ENCODE results near the gene IL22RA1.

Gene IL22RA1, protein sequence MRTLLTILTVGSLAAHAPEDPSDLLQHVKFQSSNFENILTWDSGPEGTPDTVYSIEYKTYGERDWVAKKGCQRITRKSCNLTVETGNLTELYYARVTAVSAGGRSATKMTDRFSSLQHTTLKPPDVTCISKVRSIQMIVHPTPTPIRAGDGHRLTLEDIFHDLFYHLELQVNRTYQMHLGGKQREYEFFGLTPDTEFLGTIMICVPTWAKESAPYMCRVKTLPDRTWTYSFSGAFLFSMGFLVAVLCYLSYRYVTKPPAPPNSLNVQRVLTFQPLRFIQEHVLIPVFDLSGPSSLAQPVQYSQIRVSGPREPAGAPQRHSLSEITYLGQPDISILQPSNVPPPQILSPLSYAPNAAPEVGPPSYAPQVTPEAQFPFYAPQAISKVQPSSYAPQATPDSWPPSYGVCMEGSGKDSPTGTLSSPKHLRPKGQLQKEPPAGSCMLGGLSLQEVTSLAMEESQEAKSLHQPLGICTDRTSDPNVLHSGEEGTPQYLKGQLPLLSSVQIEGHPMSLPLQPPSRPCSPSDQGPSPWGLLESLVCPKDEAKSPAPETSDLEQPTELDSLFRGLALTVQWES

DNA sequence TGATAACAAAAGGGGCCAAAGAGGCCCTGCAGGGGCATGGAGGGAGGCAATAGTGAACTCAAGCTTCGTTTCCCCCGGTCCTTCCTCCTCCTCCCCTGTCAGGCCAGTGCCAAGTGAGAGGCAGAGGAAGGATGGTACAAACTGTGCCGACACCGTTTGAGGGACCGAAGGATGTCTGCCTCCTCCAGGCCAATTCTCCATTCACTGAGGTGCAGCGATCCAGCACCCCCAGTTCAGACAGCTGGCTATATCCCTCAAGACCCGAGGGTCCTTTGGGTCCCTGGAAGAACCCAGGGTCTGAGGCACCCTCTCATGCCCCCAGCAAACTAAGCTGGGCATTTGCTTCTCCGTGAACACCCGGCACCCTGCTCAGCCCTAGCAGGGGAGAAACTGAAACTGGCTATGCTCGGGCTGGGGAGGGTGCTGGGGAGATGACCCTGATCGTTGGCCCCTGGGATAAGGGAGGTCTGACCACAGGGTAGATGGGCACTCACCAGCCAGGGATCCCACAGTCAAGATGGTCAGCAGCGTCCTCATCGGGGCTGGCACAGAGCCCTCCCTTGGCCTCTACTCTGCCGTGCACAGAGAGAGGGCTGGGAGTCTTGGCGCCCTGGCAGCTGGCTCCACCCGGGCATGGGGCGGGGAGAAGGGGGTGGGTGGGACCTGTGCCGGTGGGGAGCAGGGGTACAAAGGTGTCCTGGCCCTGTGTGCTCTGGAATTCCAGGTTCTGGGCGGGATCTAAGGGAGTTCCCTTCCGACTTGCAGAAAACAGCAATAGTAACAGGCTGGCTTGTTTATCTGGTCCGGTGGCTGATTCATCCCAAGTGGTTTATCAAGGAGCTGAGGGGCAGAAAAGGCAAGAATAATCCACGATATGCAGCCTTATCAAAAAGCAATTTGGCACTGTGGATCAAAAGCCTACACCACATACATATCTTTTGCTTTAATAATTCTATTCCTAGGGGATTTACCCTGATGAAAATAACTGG lies at the start of gene IL22RA1:
Gene IL22RA1 (minus strand): TSS at position 595 of the 989 bp plus-strand sequence. CDS start 58 bp downstream, at position 537.
- DNase-seq (ENCODE audit: low read depth) = no peak

DNA sequence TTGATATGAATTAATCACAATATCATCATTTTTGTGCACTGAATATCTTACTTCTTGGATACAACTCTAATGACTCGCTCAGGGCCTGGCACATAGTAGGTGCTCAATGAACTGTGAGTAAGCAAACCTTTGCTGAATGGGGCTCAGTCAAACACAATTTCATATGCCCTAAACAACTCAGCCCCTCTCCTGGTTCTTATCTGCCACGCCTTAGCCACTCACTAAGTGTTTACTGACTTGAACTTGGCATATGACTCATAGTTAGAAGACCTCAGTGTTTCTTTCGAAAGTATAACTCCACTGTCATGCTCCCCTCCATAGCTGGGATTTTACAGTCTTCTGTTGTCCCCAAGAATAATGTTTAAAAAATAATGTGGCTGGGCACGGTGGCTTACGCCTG lies 48.9 kb upstream of the IL22RA1 start:
- DNase-seq (ENCODE audit: low read depth) = no peak

DNA sequence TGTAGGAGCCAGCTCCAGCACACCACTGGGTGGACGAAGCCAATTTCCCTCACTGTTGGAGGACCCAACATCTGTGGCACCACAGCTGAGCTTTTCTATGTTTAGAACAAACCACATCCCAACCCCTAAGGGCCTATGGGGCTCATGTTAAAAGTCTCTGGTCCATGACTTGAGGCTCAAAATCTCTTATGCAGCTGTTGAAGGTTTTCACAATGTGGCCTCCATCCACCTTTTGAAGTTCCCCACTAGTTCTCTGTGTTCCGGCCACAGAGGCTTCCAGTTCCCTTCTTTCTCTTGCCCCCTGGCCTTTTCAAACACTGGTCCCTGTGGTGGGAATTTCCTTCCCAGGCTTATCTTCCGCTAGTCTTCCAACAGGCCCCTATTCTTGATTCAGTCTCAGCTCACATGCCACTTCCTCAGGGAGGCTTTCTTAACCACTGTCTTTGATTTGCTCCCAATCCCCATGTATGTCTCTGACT lies 48.1 kb upstream of the IL22RA1 start:
- DNase-seq (ENCODE audit: low read depth) = no peak

DNA sequence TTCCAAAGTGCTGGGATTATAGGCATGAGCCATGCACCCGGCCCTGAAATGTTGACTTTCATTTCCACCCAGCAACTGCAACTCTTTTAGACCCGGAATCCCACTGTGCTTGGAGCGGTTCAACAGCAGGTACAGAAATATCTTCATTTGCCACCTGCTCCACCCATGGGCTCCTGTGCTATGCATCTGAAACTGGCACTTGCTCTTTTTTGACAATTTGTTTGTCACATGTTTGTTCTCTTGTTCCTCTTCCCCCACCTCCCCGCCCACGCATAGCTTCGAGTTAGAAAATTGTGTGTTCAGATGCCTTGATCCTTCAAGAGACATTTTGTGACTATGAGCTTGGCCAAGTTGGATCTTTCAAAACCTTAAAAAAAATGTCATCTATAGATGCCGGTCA lies 46.6 kb upstream of the IL22RA1 start:
- no peak for DNase-seq (ENCODE audit: low read depth)

DNA sequence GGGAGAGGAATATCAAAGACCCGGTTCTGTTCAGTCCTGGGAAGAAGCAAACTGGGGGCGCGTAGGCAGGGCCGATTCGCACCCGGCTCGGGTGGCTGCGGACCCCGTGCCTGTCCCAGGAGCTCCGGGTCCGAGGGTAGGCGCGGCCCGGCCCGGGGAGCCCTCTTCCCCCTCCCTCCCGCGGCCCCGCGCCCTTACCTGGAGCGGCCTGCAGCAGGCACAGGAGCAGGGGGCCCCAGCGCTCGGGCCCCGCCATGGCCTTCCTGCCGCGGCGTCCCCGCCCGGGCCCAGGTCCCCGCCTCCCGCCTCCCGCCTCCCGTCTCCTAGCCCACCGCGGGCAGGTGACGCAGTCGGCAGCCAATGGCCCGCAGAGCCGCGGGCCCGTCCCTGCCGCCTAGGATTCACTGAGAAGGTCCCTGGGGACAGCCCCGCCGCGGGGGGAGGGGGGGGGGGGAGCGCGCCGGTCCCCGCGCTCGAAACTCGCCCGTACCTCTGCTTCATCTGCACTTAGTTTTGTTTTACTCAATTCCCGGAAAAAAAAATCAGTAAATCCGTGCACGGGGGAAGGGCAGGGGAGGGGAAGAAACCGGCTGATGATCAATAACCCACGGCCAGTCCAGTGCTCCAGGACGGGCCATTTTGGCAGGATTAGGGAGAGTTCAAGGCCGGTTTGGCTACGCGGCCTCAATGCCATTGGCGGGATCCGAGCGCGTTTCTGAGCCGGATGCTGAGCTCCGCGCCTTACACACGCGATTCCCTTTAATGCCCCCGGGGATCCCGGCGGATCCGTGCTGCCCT lies 44.3 kb upstream of the IL22RA1 start, which contains the start of gene IFNLR1:
Gene IFNLR1 (minus strand): TSS at position 297 of the 798 bp plus-strand sequence. CDS start 41 bp downstream, at position 256.
- DNase-seq (ENCODE audit: low read depth) = no peak

DNA sequence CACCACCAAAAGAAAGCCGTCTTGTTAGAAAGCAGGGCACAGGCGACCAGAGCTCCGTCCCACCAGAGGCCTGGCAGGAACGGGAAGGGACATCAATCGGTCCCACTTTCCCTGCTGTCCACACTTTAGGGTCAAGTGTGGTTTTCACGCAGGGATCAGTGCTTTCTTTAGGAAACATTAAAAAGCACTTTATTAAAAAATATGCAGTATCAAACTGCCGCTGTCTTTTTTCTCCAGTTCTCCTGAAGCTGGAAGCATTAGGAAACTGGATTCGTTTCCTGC lies 43.7 kb upstream of the IL22RA1 start:
- DNase-seq (ENCODE audit: low read depth) = no peak

DNA sequence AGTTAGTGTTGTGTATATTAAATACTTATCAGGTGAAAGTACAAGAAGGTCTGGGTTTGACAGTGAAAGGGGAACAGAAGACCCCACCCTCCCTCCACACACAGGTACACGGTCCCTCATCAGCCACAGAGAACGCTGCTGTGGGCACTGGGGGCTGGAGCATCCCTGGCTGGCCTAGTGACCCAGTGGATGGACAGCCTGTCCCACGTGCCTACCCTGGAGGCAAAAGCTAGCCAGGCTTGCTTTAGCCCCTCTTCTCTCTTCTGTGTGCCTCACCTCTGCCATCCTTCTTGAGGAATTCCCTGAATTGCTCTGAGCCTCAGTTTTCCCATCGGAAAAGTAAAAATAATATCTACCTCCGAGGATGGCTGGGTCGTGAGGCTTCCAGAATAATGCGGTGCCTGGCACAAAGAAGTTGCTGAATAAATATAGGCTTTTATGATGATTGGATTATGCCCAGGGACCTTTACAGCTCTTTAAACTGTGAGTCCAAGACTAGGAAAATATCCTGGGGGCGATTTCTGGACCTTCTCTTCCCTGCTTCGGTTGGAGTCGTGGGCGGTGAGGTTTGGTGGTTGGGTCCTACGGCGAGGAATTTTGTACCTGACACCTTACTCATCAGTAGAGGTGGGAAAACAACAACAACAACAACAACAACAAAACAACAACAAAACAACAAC lies 43.2 kb upstream of the IL22RA1 start:
- no peak for DNase-seq (ENCODE audit: low read depth)

DNA sequence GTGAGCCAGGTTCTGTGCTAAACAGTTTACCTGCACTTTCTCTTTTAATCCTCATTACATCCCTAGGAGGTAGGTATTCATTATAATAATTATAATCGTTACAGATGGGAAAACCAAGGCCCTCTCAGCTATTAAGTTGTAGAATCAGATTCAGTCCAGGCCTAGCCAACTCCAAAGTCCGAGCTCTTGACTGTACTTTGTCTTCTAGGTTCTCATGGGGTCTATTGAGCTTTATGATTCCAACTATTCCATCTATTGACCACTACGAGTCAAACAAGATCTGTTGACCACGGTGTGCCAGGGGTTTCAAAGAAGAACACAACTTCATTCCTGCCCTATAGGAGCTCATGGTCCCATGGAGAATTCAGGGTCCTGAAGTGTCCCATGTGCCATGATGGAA lies 42.1 kb upstream of the IL22RA1 start:
- no peak for DNase-seq (ENCODE audit: low read depth)

DNA sequence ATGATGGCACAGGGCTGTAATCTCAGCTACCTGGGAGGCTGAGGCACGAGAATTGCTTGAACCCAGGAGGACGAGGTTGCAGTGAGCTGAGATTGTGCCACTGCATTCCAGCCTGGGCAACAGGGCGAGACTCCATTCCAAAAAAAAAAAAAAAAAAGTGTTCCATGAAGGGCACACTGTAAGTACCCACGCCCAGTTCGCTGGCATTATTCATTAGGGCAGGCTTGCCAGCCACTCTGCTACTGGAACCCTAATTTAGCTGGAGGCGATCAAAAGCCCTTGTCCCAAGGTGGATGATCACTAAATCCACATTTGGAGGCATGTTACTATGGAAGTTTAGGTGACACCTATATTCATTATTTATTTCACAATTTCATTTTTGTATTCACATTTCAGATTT lies 39.1 kb upstream of the IL22RA1 start:
- DNase-seq (ENCODE audit: low read depth) = no peak

DNA sequence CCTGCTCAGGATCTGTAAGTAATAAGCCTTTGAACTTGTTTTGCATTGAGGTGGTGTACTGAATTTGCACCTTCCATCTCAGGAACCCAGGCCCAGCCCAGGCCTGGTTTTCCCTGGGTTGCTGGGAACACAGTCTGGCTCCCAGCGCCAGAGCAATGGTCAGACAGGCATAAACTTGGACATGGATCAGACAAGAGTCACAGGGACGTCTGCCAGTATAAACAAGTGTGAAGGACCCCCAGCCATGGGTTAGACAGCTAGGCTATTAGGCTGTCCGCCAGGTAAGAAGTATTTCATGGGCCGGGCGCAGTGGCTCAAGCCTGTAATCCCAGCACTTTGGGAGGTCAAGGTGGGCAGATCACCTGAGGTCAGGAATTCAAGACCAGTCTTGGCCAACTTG lies 38.7 kb upstream of the IL22RA1 start:
- DNase-seq (ENCODE audit: low read depth) = no peak

DNA sequence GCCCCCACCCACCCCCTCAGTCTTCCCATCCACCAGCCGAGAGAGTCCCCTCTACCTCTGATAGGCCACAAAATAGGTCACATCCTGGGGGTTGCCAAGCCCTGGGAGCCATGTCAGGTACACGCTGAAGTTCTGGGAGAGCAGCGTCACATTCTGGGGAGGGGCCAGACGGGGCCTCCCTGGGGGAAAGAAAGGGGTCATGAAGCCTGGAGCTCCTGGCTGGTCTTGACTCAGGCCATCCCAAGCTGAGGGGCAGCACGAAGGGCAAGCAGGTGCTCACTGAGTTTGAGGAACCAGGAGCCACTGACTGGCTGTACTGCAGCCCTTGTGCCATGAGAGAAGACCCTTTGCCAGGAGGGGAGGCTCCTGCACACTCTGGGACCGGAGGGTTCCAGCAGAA lies 37.7 kb upstream of the IL22RA1 start:
- no peak for DNase-seq (ENCODE audit: low read depth)

DNA sequence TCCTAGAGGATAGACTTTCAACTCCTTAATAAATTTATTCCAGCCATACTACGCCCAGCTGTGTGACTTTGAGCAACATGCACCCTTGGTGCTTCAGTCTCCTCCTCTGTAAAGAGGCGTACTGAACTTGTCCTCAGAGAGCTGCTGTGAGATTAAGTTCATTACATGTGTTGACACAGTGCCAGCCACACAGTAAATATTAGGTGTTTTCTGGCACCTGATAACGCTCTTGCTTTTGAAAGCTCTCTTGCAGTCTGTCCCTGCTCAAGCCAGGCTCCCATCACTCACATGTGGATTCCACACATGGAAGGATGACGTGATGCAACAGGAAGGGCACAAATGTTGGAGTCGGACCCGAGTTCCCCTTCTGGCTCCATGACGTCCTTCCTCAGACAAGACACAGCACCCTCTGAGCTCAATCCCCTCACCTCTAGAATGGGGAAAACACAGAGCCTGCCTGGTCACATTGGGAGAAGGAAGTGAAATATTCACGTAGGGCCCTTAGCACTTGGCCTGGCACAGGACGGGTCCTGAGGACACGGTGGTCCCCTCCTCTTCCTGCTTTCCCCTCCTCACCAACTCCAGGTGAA lies 36.4 kb upstream of the IL22RA1 start:
- no peak for DNase-seq (ENCODE audit: low read depth)

DNA sequence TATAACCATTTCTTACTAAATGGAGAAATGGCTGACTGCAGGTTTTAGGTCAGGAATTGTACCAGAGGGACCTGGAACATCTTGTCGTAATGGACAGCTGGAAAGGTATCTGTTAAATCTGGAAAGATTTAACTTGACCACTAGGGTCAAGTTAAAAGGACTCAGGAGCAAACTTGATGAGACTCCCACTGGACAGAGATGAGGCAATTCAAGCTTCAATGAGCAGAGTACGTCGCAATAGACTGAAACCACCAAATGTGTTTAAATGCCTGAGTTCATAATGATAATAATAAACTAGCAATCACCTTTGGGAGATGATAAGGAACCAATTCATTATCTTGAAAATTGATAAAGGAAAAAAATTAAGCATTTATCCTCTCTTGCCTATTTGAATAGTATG lies 35.5 kb upstream of the IL22RA1 start:
- DNase-seq (ENCODE audit: low read depth) = no peak

DNA sequence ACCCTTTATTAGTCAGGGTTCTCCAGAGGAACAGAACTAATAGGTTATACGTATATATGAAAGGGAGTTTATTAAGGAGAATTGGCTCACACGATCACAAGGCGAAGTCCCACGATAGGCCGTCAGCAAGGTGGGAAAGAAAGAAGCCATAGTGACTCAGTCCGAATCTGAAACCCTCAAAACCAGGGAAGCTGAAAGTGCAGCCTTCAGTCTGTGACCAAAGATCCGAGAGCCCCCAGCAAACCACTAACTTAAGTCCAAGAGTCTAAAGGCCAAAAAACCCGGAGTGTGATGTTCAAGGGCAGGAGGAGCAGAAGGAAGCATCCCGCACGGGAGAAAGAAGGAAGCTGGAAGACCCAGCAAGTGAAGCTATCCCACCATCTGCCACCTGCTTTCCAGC lies 34.2 kb upstream of the IL22RA1 start:
- no peak for DNase-seq (ENCODE audit: low read depth)

DNA sequence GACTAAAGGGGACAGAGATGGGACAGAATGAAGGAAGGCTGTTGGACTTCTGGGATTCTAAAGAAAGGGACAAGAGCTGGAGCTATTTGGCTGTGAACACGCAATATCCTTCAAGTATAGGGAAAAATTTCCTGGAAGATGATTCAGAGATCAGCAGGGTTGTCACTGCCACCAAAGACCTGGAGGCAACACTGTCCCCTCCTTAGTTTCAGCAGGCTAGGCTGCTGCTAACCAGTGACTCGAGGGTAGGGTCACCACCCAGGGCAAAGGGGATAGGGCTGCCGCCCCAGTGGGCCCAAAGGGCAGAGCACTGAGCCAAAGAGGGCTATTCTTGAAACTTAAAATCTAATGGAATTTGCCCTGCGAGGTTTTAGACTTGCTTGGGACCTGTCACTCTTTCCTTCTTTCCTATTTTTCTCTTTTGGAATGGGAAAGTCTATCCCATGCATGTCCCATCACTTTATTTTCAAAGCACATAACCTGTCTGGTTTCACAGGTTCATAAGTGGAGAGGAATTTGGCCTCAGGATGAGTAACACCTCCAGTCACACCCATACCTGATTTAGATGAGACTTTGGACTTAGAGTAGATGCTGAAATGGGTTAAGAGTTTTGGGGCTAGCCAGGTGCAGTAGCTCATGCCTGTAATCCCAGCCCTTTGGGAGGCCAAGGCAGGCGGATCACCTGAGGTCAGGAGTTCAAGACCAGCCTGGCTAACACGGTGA lies 32.3 kb upstream of the IL22RA1 start:
- no peak for DNase-seq (ENCODE audit: low read depth)

DNA sequence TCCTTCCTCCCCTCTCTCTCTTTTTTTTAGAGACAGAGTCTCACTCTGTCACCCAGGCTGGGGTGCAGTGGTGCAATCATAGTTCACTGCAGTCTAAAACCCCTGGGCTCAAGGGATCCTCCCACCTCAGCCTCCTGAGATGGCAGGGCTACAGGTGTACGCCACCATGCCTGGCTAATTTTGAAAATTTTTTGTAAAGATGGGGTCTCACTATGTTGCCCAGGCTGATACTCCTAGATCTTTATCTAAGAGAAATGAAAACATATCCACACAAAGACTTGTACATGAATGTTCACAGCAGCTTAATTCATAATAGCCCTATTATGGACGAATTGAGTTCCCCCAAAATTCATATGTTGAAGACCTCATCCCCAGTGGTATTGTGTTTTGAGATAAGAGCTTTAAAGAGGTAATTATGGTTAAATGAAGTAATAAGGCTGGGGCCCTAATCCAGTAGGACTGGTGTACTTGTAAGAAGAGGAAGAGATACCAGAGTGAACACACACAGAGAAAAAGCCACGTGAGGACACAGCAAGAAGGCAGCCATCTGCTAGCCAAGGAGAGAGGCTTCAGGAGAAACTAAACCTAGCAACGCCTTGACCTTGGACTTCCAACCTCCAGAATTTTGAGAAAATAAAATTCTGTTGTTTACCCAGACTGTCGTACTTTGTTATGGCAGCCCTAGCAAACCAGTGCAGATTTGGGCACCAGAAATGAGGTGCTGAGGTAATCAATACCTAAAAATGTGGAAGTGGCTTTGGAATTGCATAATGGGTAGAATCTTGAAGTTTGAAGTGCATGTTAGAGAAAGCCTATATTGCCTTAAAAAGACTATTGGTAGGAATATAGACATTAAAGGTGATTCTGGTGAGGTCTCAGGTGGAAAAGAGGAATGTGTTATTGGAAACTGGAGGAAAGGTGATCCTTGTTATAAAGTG lies 31.0 kb upstream of the IL22RA1 start:
- no peak for DNase-seq (ENCODE audit: low read depth)

DNA sequence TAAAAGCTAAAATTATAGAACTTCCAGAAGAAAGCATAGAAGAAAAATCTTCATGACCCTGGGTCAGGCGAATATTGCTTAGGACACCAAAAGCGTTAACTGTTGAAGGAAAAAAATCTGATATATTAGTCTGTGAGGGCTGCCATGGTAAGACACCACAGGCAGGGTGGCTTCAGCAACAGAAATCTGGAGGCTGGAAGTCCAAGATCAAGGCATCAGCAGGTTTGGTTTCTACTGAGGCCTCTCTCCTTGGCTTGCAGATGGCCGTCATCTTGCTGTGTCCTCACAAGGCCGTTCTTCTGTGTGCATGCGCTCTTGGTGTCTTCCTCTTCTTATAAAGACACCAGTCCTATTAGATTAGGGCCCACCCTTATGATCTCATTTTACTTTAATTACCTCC lies 29.7 kb upstream of the IL22RA1 start:
- no peak for DNase-seq (ENCODE audit: low read depth)

DNA sequence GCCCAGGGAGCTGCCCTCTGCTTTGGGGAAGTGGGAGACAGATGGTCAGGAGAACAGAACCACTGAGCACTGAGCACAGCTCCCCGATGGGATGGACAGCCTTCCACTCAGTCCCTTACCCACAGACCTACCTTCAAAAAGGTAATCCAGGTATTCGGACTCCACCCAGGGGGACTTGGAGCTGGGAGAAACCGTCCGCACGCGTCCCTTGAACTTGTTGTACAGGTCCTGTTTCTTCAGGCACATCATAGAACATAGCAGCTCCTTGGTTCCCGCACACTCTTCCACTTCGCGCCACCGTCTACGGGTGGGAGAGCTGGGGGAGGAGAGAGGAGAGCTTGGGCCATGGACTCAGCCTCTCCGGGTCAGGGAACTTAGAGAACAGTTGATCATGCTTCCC lies 26.3 kb upstream of the IL22RA1 start:
- DNase-seq (ENCODE audit: low read depth) = no peak

DNA sequence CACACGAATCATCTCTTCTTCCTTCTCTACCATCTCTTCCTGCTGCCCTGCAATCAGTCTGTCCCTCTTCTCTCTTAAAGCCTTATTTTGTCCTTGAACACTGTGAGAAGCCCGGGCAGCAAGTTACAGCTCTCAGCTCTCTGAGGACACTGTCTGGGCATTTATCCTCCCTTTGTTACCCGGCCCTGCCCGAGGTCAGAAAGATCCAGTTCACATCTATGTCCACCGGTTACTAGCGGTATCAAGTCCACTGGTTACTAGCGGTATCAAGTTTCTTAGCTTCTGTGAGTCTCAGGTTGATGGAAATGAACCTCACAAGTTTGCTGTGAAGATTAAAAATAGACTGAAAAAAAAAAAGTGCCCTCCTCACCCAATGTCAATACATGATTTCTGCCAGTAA lies 25.3 kb upstream of the IL22RA1 start:
- DNase-seq (ENCODE audit: low read depth) = no peak

All from fibroblast of the conjunctiva (primary cell).